ENCODE data around the gene CD82. TPM values are rescaled to one million over a fixed set of nuclear protein-coding genes. Genes with fewer than 3 reads are reported as not detected.

Gene CD82
- total RNA-seq, 1 donor from 2014 or later = 4.4 TPM

DNA sequence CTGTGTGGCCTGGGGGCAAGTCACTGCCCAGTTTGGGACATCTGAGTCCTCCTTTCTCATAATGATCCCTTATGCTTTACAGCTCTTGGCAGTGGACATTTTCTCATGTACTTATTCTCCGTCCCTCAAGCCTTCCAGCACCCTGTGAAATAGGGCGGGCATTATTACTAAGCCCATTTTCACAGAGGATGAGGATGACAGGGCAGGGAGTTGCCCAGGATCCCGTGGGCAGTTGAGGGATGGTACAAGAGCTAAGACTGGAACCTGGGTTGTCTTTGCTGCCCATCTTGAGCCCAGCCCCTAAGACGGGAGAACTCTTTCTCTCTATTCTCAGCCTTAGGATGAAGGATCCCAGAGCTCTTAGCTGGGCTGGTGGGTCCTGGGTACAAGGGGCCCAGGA lies 11.2 kb downstream of the CD82 start:
- TF ChIP-seq, protein P1, sequence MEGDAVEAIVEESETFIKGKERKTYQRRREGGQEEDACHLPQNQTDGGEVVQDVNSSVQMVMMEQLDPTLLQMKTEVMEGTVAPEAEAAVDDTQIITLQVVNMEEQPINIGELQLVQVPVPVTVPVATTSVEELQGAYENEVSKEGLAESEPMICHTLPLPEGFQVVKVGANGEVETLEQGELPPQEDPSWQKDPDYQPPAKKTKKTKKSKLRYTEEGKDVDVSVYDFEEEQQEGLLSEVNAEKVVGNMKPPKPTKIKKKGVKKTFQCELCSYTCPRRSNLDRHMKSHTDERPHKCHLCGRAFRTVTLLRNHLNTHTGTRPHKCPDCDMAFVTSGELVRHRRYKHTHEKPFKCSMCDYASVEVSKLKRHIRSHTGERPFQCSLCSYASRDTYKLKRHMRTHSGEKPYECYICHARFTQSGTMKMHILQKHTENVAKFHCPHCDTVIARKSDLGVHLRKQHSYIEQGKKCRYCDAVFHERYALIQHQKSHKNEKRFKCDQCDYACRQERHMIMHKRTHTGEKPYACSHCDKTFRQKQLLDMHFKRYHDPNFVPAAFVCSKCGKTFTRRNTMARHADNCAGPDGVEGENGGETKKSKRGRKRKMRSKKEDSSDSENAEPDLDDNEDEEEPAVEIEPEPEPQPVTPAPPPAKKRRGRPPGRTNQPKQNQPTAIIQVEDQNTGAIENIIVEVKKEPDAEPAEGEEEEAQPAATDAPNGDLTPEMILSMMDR (IDR thresholded peaks at IDR 0.05; ENCODE audit: partially characterized antibody, unreplicated experiment) = no peak
- H3K4me3 Mint-ChIP-seq (ENCODE audit: unreplicated experiment) = no peak overlapping the region
- peaks cover 4% of the 10 kb centered on the region for H3K27me3 Mint-ChIP-seq (ENCODE audit: unreplicated experiment)
- peaks cover 4% of the 10 kb centered on the region for H3K36me3 Mint-ChIP-seq (ENCODE audit: unreplicated experiment)
- peaks cover 5% of the 10 kb centered on the region for H3K9me3 Mint-ChIP-seq (ENCODE audit: unreplicated experiment)
- no peak overlapping the region for H3K27ac Mint-ChIP-seq (ENCODE audit: unreplicated experiment)
- DNase-seq = no peak
- peaks cover 11% of the 10 kb centered on the region for H3K4me1 Mint-ChIP-seq (ENCODE audit: low read depth, unreplicated experiment)

DNA sequence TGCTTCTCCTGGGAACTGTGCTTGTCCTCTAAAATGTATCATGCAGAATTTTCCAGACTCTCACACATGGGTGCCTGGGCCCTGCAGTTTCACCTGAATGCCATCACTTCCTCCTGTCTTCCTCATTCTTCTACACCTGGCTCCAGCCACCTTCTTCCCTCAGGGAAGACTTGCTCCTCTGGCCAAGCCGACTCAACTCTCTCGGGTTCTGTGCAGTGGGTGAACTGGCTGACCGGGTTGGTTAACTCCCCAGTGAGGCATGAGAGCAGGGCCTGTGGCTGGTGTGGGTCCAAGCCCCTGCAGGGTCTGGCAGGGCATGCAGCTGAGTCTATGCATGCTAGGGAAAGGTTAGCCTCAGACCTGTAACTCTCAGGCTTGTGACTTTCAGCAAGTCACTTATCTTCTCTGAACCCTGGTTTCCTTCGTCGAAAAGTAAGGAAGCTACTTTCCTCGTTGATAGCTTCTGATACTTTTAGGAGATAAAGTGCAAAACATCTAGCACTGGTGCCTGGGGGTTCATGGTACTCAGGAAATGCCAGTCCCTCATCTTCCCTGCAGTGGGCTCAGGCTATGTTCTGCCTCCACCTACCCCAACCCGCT lies 11.9 kb downstream of the CD82 start:
- Mint-ChIP-seq H3K27ac (ENCODE audit: unreplicated experiment) (no peak overlapping the region), H3K4me3 (ENCODE audit: unreplicated experiment) (no peak overlapping the region), H3K4me1 (ENCODE audit: low read depth, unreplicated experiment) (peaks cover 5% of the 10 kb centered on the region), H3K36me3 (ENCODE audit: unreplicated experiment) (peaks cover 2% of the 10 kb centered on the region), H3K9me3 (ENCODE audit: unreplicated experiment) (peaks cover 5% of the 10 kb centered on the region), H3K27me3 (ENCODE audit: unreplicated experiment) (peaks cover 4% of the 10 kb centered on the region)
- TF ChIP-seq, protein P1 (IDR thresholded peaks at IDR 0.05; ENCODE audit: partially characterized antibody, unreplicated experiment) = no peak
- no peak for DNase-seq

DNA sequence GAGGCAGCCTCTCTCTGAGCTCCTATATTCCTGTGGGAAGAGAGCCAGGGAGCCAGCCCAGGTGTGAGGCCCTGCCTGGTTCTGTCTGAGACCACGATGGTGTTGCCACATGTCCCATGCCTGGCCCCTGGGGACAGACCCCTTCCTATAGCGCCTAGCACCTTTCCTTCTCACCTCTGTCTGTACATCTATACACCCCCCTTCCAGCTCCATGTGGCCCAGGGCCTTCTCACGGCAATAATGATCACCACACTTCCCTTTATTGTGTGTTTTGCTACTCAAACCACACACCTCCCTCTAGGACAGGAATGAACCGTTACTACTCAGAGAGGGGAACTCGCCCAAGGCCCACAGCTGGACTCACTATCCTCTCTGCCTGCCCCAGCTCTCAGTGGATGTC lies 12.8 kb downstream of the CD82 start:
- H3K4me1 Mint-ChIP-seq (ENCODE audit: low read depth, unreplicated experiment) = peaks cover 3% of the 10 kb centered on the region
- no peak overlapping the region for H3K4me3 Mint-ChIP-seq (ENCODE audit: unreplicated experiment)
- peaks cover 4% of the 10 kb centered on the region for H3K27me3 Mint-ChIP-seq (ENCODE audit: unreplicated experiment)
- H3K27ac Mint-ChIP-seq (ENCODE audit: unreplicated experiment) = no peak overlapping the region
- peaks cover 9% of the 10 kb centered on the region for H3K9me3 Mint-ChIP-seq (ENCODE audit: unreplicated experiment)
- TF ChIP-seq, protein P1 (IDR thresholded peaks at IDR 0.05; ENCODE audit: partially characterized antibody, unreplicated experiment) = no peak
- no peak for DNase-seq
- H3K36me3 Mint-ChIP-seq (ENCODE audit: unreplicated experiment) = peaks cover 5% of the 10 kb centered on the region

DNA sequence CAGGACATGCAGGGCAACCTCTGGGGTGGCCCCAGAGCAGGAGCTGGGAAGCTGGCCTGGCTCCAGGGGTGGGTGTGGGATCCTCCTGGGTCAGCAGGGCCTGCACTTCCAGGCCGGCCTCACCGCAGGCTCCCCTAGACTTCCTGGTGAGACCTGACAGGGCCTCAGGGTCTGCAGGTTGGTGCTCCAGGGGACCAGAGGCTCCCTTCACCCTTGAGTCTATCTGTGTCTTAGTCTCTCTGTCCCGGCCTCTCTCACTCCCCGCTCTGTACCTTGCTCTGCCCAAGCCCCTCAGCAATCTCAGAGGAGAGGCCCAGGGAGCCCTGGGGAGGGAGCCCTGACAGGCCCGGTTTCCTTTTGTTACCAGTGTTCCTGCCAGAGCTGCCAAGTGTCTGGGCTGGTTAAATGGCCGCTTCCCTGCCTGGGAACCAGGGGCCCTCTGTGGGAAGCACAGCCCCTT lies 13.9 kb downstream of the CD82 start:
- peaks cover 3% of the 10 kb centered on the region for H3K4me1 Mint-ChIP-seq (ENCODE audit: low read depth, unreplicated experiment)
- DNase-seq = no peak
- TF ChIP-seq, protein P1 (IDR thresholded peaks at IDR 0.05; ENCODE audit: partially characterized antibody, unreplicated experiment) = no peak
- peaks cover 9% of the 10 kb centered on the region for H3K9me3 Mint-ChIP-seq (ENCODE audit: unreplicated experiment)
- peaks cover 4% of the 10 kb centered on the region for H3K27me3 Mint-ChIP-seq (ENCODE audit: unreplicated experiment)
- H3K27ac Mint-ChIP-seq (ENCODE audit: unreplicated experiment) = no peak overlapping the region
- H3K4me3 Mint-ChIP-seq (ENCODE audit: unreplicated experiment) = no peak overlapping the region
- peaks cover 5% of the 10 kb centered on the region for H3K36me3 Mint-ChIP-seq (ENCODE audit: unreplicated experiment)

DNA sequence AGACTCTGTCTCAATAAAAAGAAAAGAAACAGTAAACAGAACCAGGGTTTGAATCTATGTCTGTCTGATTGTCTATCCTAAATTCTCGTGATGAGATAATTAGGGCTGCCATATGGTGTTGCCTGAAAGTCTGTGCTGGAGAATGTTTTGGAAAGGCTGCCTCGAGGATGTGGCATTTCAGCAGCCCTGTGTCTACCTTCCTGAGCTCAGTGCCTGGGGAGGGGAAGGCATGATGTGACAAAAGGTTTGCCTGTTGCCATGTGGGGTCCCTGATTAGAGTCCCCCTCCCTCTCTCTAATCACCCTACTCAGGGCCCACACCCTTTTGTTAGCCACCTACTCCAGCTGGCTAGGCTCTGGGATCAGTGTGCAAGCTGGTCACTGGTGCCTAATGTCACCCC lies 15.2 kb downstream of the CD82 start:
- H3K27ac Mint-ChIP-seq (ENCODE audit: unreplicated experiment) = no peak overlapping the region
- no peaks in the 10 kb centered on the region for H3K4me1 Mint-ChIP-seq (ENCODE audit: low read depth, unreplicated experiment)
- TF ChIP-seq, protein P1 (IDR thresholded peaks at IDR 0.05; ENCODE audit: partially characterized antibody, unreplicated experiment) = no peak
- DNase-seq = no peak
- peaks cover 6% of the 10 kb centered on the region for H3K9me3 Mint-ChIP-seq (ENCODE audit: unreplicated experiment)
- peaks cover 2% of the 10 kb centered on the region for H3K27me3 Mint-ChIP-seq (ENCODE audit: unreplicated experiment)
- H3K4me3 Mint-ChIP-seq (ENCODE audit: unreplicated experiment) = no peak overlapping the region
- H3K36me3 Mint-ChIP-seq (ENCODE audit: unreplicated experiment) = peaks cover 5% of the 10 kb centered on the region

Measured in glutamatergic neuron (in vitro differentiated cells).